HL-60 (cell line): ENCODE results near the gene GLYR1.

Source experiments
- DNase-seq, 2 experiments: peaks; one replicate each; pipeline ENCODE4 v3.0.0-alpha.2; 2010 to 2020; ENCODE audit warnings: low read depth in 1 of 2, low spot score in 1 of 2
- H3K27ac ChIP-seq: fragments of 250-450 bp; sonication (Bioruptor Pico); replicated peaks from 2 replicates; pipeline ENCODE4 v1.5.1; 2020; ENCODE audit warnings: mild to moderate bottlenecking, moderate library complexity
- H3K27me3 ChIP-seq: fragments of 250-450 bp; sonication (Bioruptor Pico); 2 replicates; pipeline ENCODE4 v1.5.1; 2021; ENCODE audit warnings: mild to moderate bottlenecking, moderate library complexity; ENCODE audit not compliant: insufficient read depth, poor library complexity, severe bottlenecking
- H3K4me3 ChIP-seq: replicated peaks from 2 replicates; pipeline ENCODE4 v1.5.1; 2011; ENCODE audit warnings: mild to moderate bottlenecking, control low read depth, low read length; ENCODE audit not compliant: insufficient read depth
- CTCF ChIP-seq: IDR thresholded peaks from one replicate; pipeline ENCODE4 v1.5.1; 2011; ENCODE audit warnings: low read length, control low read depth, inconsistent platforms; ENCODE audit not compliant: insufficient read depth
- GABPA ChIP-seq: IDR thresholded peaks from 2 replicates; pipeline ENCODE4 v1.6.1; 2012; ENCODE audit warnings: low read depth
- POLR2AphosphoS5 ChIP-seq: IDR thresholded peaks from 2 replicates; pipeline ENCODE4 v1.6.1; 2012; ENCODE audit warnings: low read depth
- REST ChIP-seq: IDR thresholded peaks from 2 replicates; pipeline ENCODE4 v1.6.1; 2012; ENCODE audit warnings: low read depth; ENCODE audit not compliant: insufficient replicate concordance
- SPI1 ChIP-seq: IDR thresholded peaks from 2 replicates; pipeline ENCODE4 v1.6.1; 2012; ENCODE audit warnings: low read depth, mild to moderate bottlenecking, borderline replicate concordance

GLYR1 gene

GRCh38 chr16:4888428-4889135, 41.5 kb upstream of the GLYR1 start:
- H3K4me3 ChIP-seq, result no peak overlapping the region
- H3K27ac ChIP-seq, result no peak overlapping the region
- no peak for DNase-seq
- TF ChIP-seq REST (no peak), SPI1 (no peak), POLR2AphosphoS5 (no peak), GABPA (no peak), CTCF (no peak)
- H3K27me3 ChIP-seq, result no peaks in the 10 kb centered on the region

GRCh38 chr16:4886151-4886550, 39.1 kb upstream of the GLYR1 start:
- TF ChIP-seq SPI1, result no peak
- TF ChIP-seq GABPA, result no peak
- TF ChIP-seq CTCF, result no peak
- no peak for TF ChIP-seq POLR2AphosphoS5
- no peak for TF ChIP-seq REST
- no peak overlapping the region for H3K27ac ChIP-seq
- no peaks in the 10 kb centered on the region for H3K27me3 ChIP-seq
- no peak overlapping the region for H3K4me3 ChIP-seq
- DNase-seq, result no peak

GRCh38 chr16:4884972-4885874, 38.1 kb upstream of the GLYR1 start:
- H3K27me3 ChIP-seq, result no peaks in the 10 kb centered on the region
- H3K4me3 ChIP-seq, result no peak overlapping the region
- no peak overlapping the region for H3K27ac ChIP-seq
- TF ChIP-seq CTCF (no peak), REST (no peak), GABPA (no peak), POLR2AphosphoS5 (no peak), SPI1 (no peak)
- no peak for DNase-seq
